Measurements from ENCODE around the gene PIP5K1B. TPM values are rescaled to one million over a fixed set of nuclear protein-coding genes. Genes with fewer than 3 reads are reported as not detected.

PIP5K1B gene
- total and polyA plus RNA-seq, 10 of the 15 experiments (the other 5 are each of a cell fraction or from before 2014, with no cell fraction given): 6.8 to 16.3 (median 10.6) TPM

DNA sequence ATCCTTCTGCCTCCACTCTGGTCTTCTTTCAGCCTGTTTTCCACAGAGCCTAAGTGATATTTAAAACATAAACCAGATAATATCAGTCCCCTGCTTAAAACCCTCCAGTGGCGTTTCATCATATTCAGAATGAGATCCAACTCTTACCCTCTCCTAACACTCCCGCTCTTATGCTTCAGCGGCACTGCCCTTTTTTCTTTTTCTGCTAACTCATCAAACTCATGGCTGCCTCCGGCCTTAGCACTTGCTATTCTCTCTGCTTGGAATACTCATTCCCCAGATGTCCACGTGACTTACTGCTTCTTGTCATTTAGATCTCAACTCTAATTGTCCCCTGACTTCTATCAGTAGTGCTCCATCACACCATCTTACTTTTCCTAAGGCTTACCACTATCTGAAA, 73.6 kb downstream of the PIP5K1B start:
- ChIA-PET CTCF (interaction anchor here (1.0 to 1.4 kb wide), 4 partner anchors 14 to 221 kb away, joined by 3 to 4 read pairs (median 3); no protein-coding TSS in a partner anchor), RAD21 (ENCODE audit: unreplicated experiment) (interaction anchor here (1.0 to 1.7 kb wide), 3 partner anchors 18 to 218 kb away, joined by 3 to 6 read pairs (median 5); no protein-coding TSS in a partner anchor), SMC1A (ENCODE audit: uncharacterized antibody, unreplicated experiment) (interaction anchor here (1.4 kb wide), 1 partner anchor 10 kb away, joined by 3 read pairs; no protein-coding TSS in a partner anchor), POLR2A (interaction anchor here (1.0 to 1.4 kb wide), 2 partner anchors 9 to 20 kb away, joined by 3 to 4 read pairs; no protein-coding TSS in a partner anchor)
- Histone ChIP-seq H2AFZ (ENCODE audit: control insufficient read depth, low read depth, low read length) (peak overlapping the region; percentile 19; the same call in 1 of the 2 replicates), H3K4me3 (0 out of 2 replicates have a peak overlapping the region, but pooled peaks have one; percentile 83), H3K4me2 (ENCODE audit: control insufficient read depth, insufficient read depth) (peak overlapping the region; percentile 89), H3K79me2 (ENCODE audit: control insufficient read depth, insufficient read depth, low read length) (peaks cover 32% of the 10 kb centered on the region), H3K27me3 (replicated peaks in 1 of 2; ENCODE audit: control insufficient read depth in 2 of 2, insufficient read depth in 2 of 2, low read length in 1 of 2) (no peaks in the 10 kb centered on the region), H3K4me1 (ENCODE audit: control insufficient read depth, insufficient read depth, low read length) (peaks cover 2% of the 10 kb centered on the region; the same call in 1 of the 2 replicates), H3K9me3 (replicated peaks; ENCODE audit: control insufficient read depth, insufficient read depth, low read length) (no peaks in the 10 kb centered on the region), H4K20me1 (ENCODE audit: control insufficient read depth, insufficient read depth) (no peaks in the 10 kb centered on the region), H3K36me3 (ENCODE audit: control insufficient read depth in 2 of 2, insufficient read depth in 2 of 2, low read length in 1 of 2) (no peaks in the 10 kb centered on the region), H3K27ac (ENCODE audit: control insufficient read depth, insufficient read depth) (no peak overlapping the region), H3K9ac (ENCODE audit: control insufficient read depth, insufficient read depth, low read length) (no peak overlapping the region)
- intact Hi-C loops (cut with micrococcal nuclease; ENCODE audit: unreplicated experiment): loop anchor here (2.0 kb wide), 2 partner anchors 74 to 170 kb away; partner anchors contain the start of gene PIP5K1B
- ATAC-seq (no peak), DNase-seq (ENCODE audit: low read depth, low spot score) (no peak), FAIRE-seq (no peak)
- BruUV-seq (replicated peaks): no TSS peak
- WGBS (ENCODE audit: insufficient coverage, insufficient replicate concordance, low lambda C conversion rate, missing lambda C conversion rate): 98% methylated on average over 5 of the region's 5 CpGs
- in situ Hi-C loops (cut with MboI): no loop called here
- TF ChIP-seq RCOR1 (conservative IDR thresholded peaks at IDR 0.05; ENCODE audit: low read depth, low read length): no peak
- no peak for TF ChIP-seq KAT2A (conservative IDR thresholded peaks at IDR 0.05; ENCODE audit: control insufficient read depth, low read depth, low read length)
- TF ChIP-seq, protein P1, sequence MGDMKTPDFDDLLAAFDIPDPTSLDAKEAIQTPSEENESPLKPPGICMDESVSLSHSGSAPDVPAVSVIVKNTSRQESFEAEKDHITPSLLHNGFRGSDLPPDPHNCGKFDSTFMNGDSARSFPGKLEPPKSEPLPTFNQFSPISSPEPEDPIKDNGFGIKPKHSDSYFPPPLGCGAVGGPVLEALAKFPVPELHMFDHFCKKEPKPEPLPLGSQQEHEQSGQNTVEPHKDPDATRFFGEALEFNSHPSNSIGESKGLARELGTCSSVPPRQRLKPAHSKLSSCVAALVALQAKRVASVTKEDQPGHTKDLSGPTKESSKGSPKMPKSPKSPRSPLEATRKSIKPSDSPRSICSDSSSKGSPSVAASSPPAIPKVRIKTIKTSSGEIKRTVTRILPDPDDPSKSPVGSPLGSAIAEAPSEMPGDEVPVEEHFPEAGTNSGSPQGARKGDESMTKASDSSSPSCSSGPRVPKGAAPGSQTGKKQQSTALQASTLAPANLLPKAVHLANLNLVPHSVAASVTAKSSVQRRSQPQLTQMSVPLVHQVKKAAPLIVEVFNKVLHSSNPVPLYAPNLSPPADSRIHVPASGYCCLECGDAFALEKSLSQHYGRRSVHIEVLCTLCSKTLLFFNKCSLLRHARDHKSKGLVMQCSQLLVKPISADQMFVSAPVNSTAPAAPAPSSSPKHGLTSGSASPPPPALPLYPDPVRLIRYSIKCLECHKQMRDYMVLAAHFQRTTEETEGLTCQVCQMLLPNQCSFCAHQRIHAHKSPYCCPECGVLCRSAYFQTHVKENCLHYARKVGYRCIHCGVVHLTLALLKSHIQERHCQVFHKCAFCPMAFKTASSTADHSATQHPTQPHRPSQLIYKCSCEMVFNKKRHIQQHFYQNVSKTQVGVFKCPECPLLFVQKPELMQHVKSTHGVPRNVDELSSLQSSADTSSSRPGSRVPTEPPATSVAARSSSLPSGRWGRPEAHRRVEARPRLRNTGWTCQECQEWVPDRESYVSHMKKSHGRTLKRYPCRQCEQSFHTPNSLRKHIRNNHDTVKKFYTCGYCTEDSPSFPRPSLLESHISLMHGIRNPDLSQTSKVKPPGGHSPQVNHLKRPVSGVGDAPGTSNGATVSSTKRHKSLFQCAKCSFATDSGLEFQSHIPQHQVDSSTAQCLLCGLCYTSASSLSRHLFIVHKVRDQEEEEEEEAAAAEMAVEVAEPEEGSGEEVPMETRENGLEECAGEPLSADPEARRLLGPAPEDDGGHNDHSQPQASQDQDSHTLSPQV (IDR thresholded peaks at IDR 0.05): no peak
- TF ChIP-seq STAT1 (conservative IDR thresholded peaks at IDR 0.05): no peak
- no peak for TF ChIP-seq ASH2L (IDR thresholded peaks at IDR 0.05; ENCODE audit: borderline replicate concordance, low read depth)
- TF ChIP-seq, protein P2, sequence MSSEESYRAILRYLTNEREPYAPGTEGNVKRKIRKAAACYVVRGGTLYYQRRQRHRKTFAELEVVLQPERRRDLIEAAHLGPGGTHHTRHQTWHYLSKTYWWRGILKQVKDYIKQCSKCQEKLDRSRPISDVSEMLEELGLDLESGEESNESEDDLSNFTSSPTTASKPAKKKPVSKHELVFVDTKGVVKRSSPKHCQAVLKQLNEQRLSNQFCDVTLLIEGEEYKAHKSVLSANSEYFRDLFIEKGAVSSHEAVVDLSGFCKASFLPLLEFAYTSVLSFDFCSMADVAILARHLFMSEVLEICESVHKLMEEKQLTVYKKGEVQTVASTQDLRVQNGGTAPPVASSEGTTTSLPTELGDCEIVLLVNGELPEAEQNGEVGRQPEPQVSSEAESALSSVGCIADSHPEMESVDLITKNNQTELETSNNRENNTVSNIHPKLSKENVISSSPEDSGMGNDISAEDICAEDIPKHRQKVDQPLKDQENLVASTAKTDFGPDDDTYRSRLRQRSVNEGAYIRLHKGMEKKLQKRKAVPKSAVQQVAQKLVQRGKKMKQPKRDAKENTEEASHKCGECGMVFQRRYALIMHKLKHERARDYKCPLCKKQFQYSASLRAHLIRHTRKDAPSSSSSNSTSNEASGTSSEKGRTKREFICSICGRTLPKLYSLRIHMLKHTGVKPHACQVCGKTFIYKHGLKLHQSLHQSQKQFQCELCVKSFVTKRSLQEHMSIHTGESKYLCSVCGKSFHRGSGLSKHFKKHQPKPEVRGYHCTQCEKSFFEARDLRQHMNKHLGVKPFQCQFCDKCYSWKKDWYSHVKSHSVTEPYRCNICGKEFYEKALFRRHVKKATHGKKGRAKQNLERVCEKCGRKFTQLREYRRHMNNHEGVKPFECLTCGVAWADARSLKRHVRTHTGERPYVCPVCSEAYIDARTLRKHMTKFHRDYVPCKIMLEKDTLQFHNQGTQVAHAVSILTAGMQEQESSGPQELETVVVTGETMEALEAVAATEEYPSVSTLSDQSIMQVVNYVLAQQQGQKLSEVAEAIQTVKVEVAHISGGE (CRISPR knock-in tag; IDR thresholded peaks at IDR 0.05): no peak
